A673 (cell line): ENCODE measurements around the gene UXS1. TPM values are rescaled to one million over a fixed set of nuclear protein-coding genes. Genes with fewer than 3 reads are reported as not detected.

Experiments
- BruUV-seq: library from RNA; stranded (reverse); fragments of 400-500 nt; replicated peaks from 2 replicates; lab custom pipeline; 2021; lab: Mats Ljungman, UMichigan
- CTCF ChIA-PET: fragments of 300-600 bp; sonication (Branson Sonifier 250); formaldehyde crosslinking; loops from one replicate; lab custom pipeline; 2022; ENCODE audit warnings: antibody characterized with exemption; lab: Charles Lee
- POLR2A ChIA-PET: fragments of 300-600 bp; sonication (Branson Sonifier 250); formaldehyde crosslinking; loops from one replicate; lab custom pipeline; 2022; ENCODE audit warnings: antibody characterized with exemption; ENCODE audit not compliant: low non-redundant PET; lab: Charles Lee
- DNase-seq: peaks from one replicate; pipeline ENCODE4 v3.0.0-alpha.2; 2015; ENCODE audit warnings: low spot score
- H3K27ac ChIP-seq: fragments of 200-600 bp; sonication (generic); 2 replicates; pipeline ENCODE4 v1.5.1; 2016; ENCODE audit warnings: mixed run types, low read depth, mild to moderate bottlenecking, mixed read lengths, antibody characterized with exemption, low read length; ENCODE audit not compliant: poor library complexity, severe bottlenecking
- H3K27me3 ChIP-seq: fragments of 200-600 bp; sonication (generic); replicated peaks from 2 replicates; pipeline ENCODE4 v1.6.1; 2017; ENCODE audit warnings: mixed run types, low read depth, mild to moderate bottlenecking, mixed read lengths, antibody characterized with exemption, low read length; ENCODE audit not compliant: insufficient read depth, poor library complexity
- H3K36me3 ChIP-seq: fragments of 200-600 bp; sonication (generic); 2 replicates; pipeline ENCODE4 v1.6.1; 2016; ENCODE audit warnings: mixed run types, mild to moderate bottlenecking, mixed read lengths, antibody characterized with exemption, low read length; ENCODE audit not compliant: insufficient read depth, poor library complexity, severe bottlenecking
- H3K4me1 ChIP-seq: fragments of 200-600 bp; sonication (generic); 2 replicates; pipeline ENCODE4 v1.6.1; 2017; ENCODE audit warnings: mixed run types, mild to moderate bottlenecking, mixed read lengths, antibody characterized with exemption, low read length; ENCODE audit not compliant: insufficient read depth, poor library complexity, severe bottlenecking
- H3K4me3 ChIP-seq: fragments of 200-600 bp; sonication (generic); 2 replicates; pipeline ENCODE4 v1.5.1; 2016; ENCODE audit warnings: low read depth, mixed run types, mild to moderate bottlenecking, mixed read lengths, low read length; ENCODE audit not compliant: poor library complexity, severe bottlenecking
- H3K9me3 ChIP-seq: fragments of 200-600 bp; sonication (generic); 2 replicates; pipeline ENCODE4 v1.6.1; 2016; ENCODE audit warnings: mixed run types, low read depth, mild to moderate bottlenecking, mixed read lengths, antibody characterized with exemption, low read length; ENCODE audit not compliant: poor library complexity, severe bottlenecking
- CTCF ChIP-seq: fragments of 300-800, 200-600 bp; sonication (generic); conservative IDR thresholded peaks from 2 replicates; pipeline ENCODE4 v1.5.1; 2017; ENCODE audit warnings: low read depth, mild to moderate bottlenecking, antibody characterized with exemption, low read length, moderate library complexity, mixed read lengths
- EZH2 ChIP-seq: fragments of 200-600 bp; sonication (generic); IDR thresholded peaks from 2 replicates; pipeline ENCODE4 v1.6.1; 2017; ENCODE audit warnings: borderline replicate concordance, low read depth, mild to moderate bottlenecking, mixed read lengths, antibody characterized with exemption, low read length; ENCODE audit not compliant: poor library complexity, severe bottlenecking
- intact Hi-C: fragments of 100-400 bp; cut with micrococcal nuclease; formaldehyde crosslinking; loops from one replicate; pipeline ENCODE4 v1.10.0; 2022; ENCODE audit not compliant: unreplicated experiment
- total RNA-seq: library from RNA; stranded (reverse); gene quantifications from 2 replicates; pipeline ENCODE4 v1.2.3, GENCODE V29; 2021

UXS1 gene
- total RNA-seq, 1 experiment from 2014 or later, result 48.6 TPM

DNA sequence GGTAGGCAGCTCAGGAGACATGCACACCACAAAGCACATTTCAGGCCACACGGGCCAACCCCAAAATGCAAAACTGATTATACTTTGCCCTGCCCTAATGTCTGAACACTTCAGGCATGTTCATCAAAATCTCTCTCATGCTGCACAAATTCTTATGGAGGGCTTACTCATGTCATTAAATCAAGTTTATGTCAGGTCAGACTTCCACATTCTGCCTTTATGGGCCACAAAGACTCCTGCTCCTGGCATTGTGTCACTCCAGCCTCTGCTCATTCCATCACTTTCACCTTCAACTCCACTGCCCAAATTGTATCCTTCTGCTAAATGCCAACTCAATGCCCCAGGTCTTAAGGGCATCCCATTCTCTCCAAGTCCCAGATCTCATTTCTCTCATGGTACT is 9.2 kb downstream of the UXS1 start:
- Histone ChIP-seq H3K27me3 (no peaks in the 10 kb centered on the region), H3K9me3 (no peaks in the 10 kb centered on the region), H3K27ac (no peak overlapping the region), H3K4me3 (no peak overlapping the region), H3K36me3 (no peaks in the 10 kb centered on the region), H3K4me1 (no peaks in the 10 kb centered on the region)
- BruUV-seq, result no TSS peak
- CTCF ChIA-PET, result no interaction called here
- DNase-seq, result no peak
- intact Hi-C loops, result no loop called here
- POLR2A ChIA-PET, result no interaction called here
- TF ChIP-seq EZH2 (no peak), CTCF (no peak)

DNA sequence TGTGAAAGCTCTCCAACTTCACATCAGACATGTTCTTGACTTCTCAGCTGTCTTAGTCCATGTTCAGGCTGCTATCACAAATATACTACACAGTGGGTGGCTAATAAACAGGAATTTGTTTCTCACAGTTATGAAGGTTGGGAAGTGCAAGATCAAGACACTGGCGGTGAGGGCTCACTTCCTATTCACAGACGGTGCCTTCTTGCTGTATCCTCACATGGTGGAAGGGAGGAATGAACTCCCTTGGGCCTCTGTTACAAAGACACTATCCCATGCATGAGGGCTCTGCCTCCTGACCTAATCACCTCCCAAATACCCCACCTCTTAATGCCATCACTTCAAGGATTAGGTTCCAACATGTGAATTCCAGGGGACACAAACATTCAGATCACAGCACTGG is 9.7 kb downstream of the UXS1 start:
- no peaks in the 10 kb centered on the region for H3K4me1 ChIP-seq
- no TSS peak for BruUV-seq
- no peak for DNase-seq

DNA sequence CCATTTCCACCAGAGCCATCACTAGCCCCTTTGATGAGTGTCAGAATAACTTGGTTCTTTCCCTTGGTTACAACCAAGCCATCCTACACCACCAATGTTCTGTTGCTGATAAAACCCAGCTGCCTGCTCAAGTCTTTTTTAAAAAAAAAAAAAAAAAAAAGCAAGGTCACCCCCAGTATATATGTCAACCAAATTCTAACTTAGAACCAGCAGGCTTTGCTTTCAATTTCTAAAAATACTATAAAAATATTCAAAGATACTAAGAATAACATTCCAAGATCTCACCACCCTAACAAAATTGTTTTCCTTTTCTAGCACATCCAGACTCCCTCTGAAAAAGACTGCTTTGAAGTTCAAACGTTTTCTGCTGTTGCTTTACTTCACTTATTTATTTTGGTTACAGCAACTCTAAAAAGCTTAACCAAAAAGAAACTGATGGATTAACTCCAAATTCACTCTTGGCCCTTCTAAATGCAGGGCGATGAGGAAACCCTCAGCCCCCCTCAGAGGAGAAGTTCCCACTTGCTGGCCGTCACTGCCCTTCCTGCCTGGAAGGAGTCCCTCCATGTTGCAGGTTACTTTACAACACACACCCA is 10.9 kb downstream of the UXS1 start:
- H3K4me1 ChIP-seq, result no peaks in the 10 kb centered on the region
- no peaks in the 10 kb centered on the region for H3K36me3 ChIP-seq
- DNase-seq, result no peak
- no peaks in the 10 kb centered on the region for H3K9me3 ChIP-seq
- intact Hi-C loops, result no loop called here
- H3K27me3 ChIP-seq, result no peaks in the 10 kb centered on the region
- no peak overlapping the region for H3K4me3 ChIP-seq
- TF ChIP-seq EZH2, result no peak
- no peak for TF ChIP-seq CTCF
- CTCF ChIA-PET, result no interaction called here
- POLR2A ChIA-PET, result no interaction called here
- no peak overlapping the region for H3K27ac ChIP-seq
- no TSS peak for BruUV-seq

More for the DNA sequence above, 9.7 kb downstream of the UXS1 start:
- H3K9me3 ChIP-seq, result no peaks in the 10 kb centered on the region
- POLR2A ChIA-PET, result no interaction called here
- intact Hi-C loops, result no loop called here
- CTCF ChIA-PET, result no interaction called here
- no peak overlapping the region for H3K4me3 ChIP-seq
- no peaks in the 10 kb centered on the region for H3K36me3 ChIP-seq
- TF ChIP-seq CTCF (no peak), EZH2 (no peak)
- no peak overlapping the region for H3K27ac ChIP-seq
- H3K27me3 ChIP-seq, result no peaks in the 10 kb centered on the region
